ENCODE results near the gene HIPK2. TPM values are rescaled to one million over a fixed set of nuclear protein-coding genes. Genes with fewer than 3 reads are reported as not detected.

HIPK2 gene
- polyA plus RNA-seq, 3 donors: 1.6 to 12.1 (median 3.0) TPM

- no peak for TF ChIP-seq CTCF (IDR thresholded peaks at IDR 0.05)
- Histone ChIP-seq H3K9me3 (replicated peaks in 1 of 2; ENCODE audit: control insufficient read depth in 1 of 2, insufficient read depth in 1 of 2, low read length in 2 of 2) (no peaks in the 10 kb centered on the region), H3K4me1 (ENCODE audit: control insufficient read depth in 1 of 2, insufficient read depth in 2 of 2, low read length in 2 of 2) (peaks cover 18 to 19% of the 10 kb centered on the region in 2 donors), H3K4me3 (replicated peaks in 1 of 3; ENCODE audit: low read depth in 2 of 3, low read length in 3 of 3) (no peak overlapping the region), H3K36me3 (replicated peaks in 1 of 2; ENCODE audit: control insufficient read depth in 1 of 2, insufficient read depth in 2 of 2, low read length in 2 of 2) (peaks cover 22 to 71% of the 10 kb centered on the region in 2 donors), H3K27ac (ENCODE audit: low read depth in 1 of 2, low read length in 2 of 2) (peak overlapping the region in 1 of 2 donors; percentile 68), H2AFZ (ENCODE audit: insufficient read depth, low read depth, low read length, poor library complexity, severe bottlenecking) (no peak overlapping the region), H3K9ac (ENCODE audit: insufficient read depth, low read length, poor library complexity, severe bottlenecking) (no peak overlapping the region), H3K27me3 (ENCODE audit: control insufficient read depth in 2 of 2, insufficient read depth in 2 of 2, low read length in 2 of 2) (no peaks in the 10 kb centered on the region), H3K4me2 (replicated peaks; ENCODE audit: extremely low read depth, low read length, poor library complexity, severe bottlenecking) (no peak overlapping the region), H4K20me1 (ENCODE audit: insufficient read depth, low read length) (peaks cover 13% of the 10 kb centered on the region), H3K79me2 (ENCODE audit: insufficient read depth, low read length) (peaks cover 79% of the 10 kb centered on the region)
- H3K4me3 Mint-ChIP-seq: no peak overlapping the region
- no peaks in the 10 kb centered on the region for H3K9me3 Mint-ChIP-seq
- 92% methylated on average over 10 of the region's 14 CpGs for WGBS (ENCODE audit: insufficient coverage)
- intact Hi-C loops (cut with micrococcal nuclease): no loop called here
- H3K4me1 Mint-ChIP-seq: peaks cover 24% of the 10 kb centered on the region
- H3K27ac Mint-ChIP-seq: peak overlapping the region in 3 of 7 donors; percentile 27 to 74 (median 58)
- peaks cover 55 to 69% of the 10 kb centered on the region in 2 donors for H3K36me3 Mint-ChIP-seq
- DNase-seq: no peak
- H3K27me3 Mint-ChIP-seq (ENCODE audit: low read depth in 3 of 3): no peaks in the 10 kb centered on the region
Observed at GRCh38 chr7:139695051-139695450, 82.7 kb downstream of the HIPK2 start.

- Mint-ChIP-seq H3K9me3 (no peaks in the 10 kb centered on the region), H3K36me3 (peaks cover 57 to 68% of the 10 kb centered on the region in 2 donors), H3K27ac (peak overlapping the region in 3 of 7 donors; percentile 9 to 76 (median 76)), H3K4me3 (no peak overlapping the region), H3K27me3 (ENCODE audit: low read depth in 3 of 3) (peaks cover 0 to 1% (median 0%) of the 10 kb centered on the region in 3 donors), H3K4me1 (peaks cover 24% of the 10 kb centered on the region)
- peaks cover 72% of the 10 kb centered on the region for H3K79me2 ChIP-seq (ENCODE audit: insufficient read depth, low read length)
- no peak for TF ChIP-seq CTCF (IDR thresholded peaks at IDR 0.05)
- H3K4me2 ChIP-seq (replicated peaks; ENCODE audit: extremely low read depth, low read length, poor library complexity, severe bottlenecking): no peak overlapping the region
- H3K27me3 ChIP-seq (ENCODE audit: control insufficient read depth in 2 of 2, insufficient read depth in 2 of 2, low read length in 2 of 2): no peaks in the 10 kb centered on the region
- H3K27ac ChIP-seq (ENCODE audit: low read depth in 1 of 2, low read length in 2 of 2): peak overlapping the region in 1 of 2 donors; percentile 15
- H3K9me3 ChIP-seq (replicated peaks in 1 of 2; ENCODE audit: control insufficient read depth in 1 of 2, insufficient read depth in 1 of 2, low read length in 2 of 2): no peaks in the 10 kb centered on the region
- H4K20me1 ChIP-seq (ENCODE audit: insufficient read depth, low read length): peaks cover 6% of the 10 kb centered on the region
- peaks cover 23 to 70% of the 10 kb centered on the region in 2 donors for H3K36me3 ChIP-seq (replicated peaks in 1 of 2; ENCODE audit: control insufficient read depth in 1 of 2, insufficient read depth in 2 of 2, low read length in 2 of 2)
- H2AFZ ChIP-seq (ENCODE audit: insufficient read depth, low read depth, low read length, poor library complexity, severe bottlenecking): no peak overlapping the region
- WGBS (ENCODE audit: insufficient coverage): 97% methylated on average over 8 of the region's 8 CpGs
- intact Hi-C loops (cut with micrococcal nuclease): no loop called here
- H3K4me1 ChIP-seq (ENCODE audit: control insufficient read depth in 1 of 2, insufficient read depth in 2 of 2, low read length in 2 of 2): peaks cover 18 to 19% of the 10 kb centered on the region in 2 donors
- no peak overlapping the region for H3K4me3 ChIP-seq (replicated peaks in 1 of 3; ENCODE audit: low read depth in 2 of 3, low read length in 3 of 3)
- DNase-seq: no peak
- no peak overlapping the region for H3K9ac ChIP-seq (ENCODE audit: insufficient read depth, low read length, poor library complexity, severe bottlenecking)
Observed at GRCh38 chr7:139694389-139694676, 83.5 kb downstream of the HIPK2 start.

Measured in CD14-positive monocyte (primary cell).